NCI-H1092 treated with DMSO at 0.1 percent for 48 hours (cell line): Measurements from ENCODE around the gene COL16A1.

ENCODE experiments used
- DNase-seq: peaks from one replicate; lab custom pipeline; 2025; lab: John Stamatoyannopoulos, UW

The COL16A1 gene

GRCh38 chr1:31706384-31707058 lies 2.7 kb upstream of the COL16A1 start:
- DNase-seq: no peak

DNA sequence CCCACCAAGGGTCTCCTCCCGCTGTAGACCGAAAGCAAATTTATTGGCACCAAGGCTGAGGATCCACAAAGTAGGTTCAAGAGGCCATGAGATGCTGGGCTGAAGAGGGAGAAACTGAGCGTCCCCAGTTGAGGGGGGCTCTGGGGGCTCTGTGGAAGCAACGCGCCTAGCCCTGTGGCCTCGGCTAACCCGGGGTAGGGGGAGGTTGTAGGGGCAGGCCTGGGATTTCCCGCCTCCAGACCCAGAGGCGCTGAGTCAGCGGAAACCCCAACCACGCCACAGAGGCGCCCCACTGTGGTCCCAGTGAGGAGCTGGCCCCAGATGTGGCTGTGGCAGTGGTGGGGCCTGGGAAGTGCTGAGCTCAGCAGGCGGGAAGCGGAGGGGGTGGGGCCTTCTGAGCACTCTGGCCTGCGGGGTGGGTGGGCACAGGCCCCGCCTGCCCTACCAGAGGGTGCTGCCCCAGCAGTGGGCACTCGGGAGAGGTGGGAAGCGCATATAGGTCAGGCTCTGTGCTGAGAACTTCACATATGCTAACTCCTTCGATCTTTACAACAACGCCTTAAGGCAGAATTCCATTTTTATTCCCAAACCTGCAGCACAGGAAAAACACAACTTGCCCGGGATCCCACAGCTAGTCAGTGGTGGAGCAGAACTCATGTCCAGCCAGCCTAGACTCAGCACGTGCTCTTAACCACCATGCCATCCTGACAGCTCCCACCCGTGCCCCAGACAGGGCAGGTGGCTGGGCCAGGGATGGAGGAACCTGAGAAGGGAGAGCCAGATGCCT lies 1.5 kb upstream of the COL16A1 start:
- DNase-seq: no peak

DNA sequence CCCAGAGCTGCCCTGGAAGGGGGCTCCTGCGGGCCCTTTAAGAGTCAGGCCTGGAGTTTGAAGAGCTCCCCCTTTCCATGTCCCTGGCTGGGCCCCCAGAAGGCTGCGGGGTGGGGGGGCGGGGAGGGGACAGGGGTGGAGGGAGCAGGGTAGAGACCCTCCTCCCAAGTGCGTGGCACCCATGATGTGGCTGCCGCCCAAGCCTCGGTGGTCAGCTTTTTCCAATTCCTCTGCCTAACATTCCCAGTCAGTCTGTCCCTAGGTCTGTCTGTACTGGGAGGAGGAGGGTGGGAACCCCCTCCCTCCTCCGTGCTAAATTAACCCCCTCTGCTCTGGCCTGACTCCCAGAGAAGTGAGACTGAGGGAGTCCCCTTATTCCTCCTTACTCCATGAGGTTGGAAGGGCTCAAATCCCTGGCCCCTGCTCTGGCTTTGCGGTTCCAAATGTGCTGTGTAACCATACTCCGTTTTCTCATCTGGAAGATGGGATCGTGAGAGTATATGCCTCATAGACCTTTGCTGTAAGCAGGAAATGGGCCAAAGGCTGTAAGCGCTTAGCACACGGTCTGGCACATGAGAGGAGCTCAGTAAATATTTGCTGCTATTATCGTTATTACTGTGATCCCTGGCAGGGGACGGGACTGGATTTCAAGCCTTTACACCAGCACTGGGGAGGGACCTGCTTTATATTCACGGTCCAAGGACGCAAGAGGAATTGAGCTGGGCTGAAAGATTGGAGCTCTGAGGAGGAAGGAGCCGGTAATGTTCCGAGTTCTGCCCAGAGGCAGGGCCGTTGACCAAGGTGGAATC lies 658 bp upstream of the COL16A1 start:
- DNase-seq: peak; percentile 66

DNA sequence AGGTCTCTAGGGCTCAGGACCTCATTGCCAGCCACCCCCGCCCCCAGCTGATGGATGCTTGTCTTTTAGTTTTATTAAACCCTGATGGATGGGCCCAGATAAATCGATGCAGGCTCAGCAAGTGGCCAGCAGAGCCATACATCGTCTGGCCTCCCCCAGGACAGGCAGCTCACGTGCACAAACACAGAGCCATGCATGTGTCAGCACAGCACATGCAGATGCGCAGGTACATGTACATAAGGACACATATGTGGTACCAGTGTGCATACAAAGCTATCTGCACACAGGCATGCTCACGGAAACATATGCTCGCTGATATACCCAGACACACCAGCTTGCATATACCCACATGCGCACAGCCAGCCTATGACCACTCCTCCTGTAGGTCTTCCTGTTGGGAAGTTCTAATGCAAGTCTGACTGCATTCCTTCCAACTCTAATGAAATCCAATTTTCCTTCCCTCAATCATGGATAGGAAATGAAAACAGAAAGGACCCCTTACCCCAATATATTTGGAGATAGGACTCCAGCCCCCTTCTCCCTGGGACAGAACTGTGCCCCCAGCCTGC lies 897 bp downstream of the COL16A1 start:
- no peak for DNase-seq

- no peak for DNase-seq
These were observed 2.6 kb downstream of the COL16A1 start for GRCh38 chr1:31701091-31701736.

DNA sequence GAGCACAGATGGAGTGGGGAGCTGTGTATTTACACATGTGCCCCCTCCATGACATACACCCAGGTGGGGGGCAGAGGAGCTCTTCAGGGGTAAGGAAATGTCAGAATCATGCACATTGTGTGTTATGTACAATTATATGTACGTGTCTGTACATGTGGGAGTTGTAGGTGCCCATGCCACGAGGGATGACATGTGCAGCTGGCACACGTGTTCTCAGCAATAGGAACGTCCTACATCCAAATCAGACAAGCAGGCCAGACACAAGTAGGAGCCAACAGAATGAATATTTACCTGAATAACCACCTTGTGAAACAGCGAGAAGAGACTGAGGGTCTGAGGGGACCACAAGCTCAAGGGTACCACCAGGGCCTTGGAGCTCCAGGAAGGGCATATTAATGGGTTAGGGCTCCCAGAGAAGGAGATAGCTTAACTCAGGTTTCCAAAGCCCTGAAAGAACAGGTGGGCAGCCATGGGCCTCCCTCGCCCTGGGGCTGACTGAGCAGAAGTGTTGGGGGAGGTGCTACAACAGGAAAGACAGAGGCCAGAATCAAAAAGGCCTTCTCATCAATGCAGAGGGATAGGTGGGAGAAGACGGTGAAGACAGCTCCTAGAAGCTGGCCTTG lies 3.2 kb downstream of the COL16A1 start:
- no peak for DNase-seq

GRCh38 chr1:31699341-31699891 lies 4.4 kb downstream of the COL16A1 start:
- no peak for DNase-seq

DNA sequence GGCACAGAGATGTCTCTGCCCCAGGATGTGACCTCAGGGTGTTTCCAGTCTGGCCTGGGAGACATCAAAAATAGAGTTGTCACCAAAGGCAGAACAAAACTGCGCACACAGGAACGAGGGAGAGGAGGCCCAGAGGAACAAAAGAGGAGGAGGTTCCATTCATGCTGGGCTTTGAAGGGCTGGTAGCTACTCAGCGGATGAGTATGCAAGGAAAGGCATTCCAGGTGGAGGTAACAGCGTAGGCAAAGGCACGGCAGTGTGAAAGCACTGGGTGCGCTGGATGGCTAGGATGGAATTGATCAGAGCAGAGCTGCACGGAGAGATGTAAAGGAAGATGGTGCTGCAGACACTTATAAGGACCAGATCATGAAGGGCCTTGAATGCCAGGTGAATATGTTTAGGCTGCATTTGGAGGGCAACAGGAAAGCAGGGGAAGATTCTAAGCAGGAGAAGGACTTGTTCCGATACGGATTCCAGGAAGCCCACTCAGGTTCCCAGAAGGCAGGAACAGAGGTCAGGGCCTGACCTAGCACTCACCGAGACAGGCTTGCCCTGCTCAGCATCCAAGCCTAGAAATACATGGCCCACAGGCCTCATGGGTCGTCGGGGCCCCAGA lies 6.3 kb downstream of the COL16A1 start:
- no peak for DNase-seq

- DNase-seq: peak; percentile 9
These were observed 7.6 kb downstream of the COL16A1 start for GRCh38 chr1:31696242-31696641.

DNA sequence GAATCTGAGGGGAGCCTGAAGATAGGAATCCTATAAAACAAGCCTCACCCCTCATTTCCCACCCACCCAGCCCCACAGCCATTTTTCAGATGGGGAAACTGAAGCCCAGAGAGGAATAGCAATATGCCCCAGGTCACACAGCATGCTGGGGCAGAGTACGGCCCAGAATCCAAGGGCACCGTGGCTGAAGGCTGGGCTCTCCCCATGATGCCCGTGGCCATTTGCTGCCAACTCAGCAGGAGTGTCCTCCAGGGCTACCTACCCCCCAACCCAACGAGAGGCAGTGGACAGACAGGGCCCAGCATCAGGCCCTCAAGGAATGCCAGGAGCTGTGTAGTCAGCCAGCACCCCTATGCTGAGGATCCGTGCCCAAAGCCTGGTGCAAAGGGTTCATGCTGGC lies 8.5 kb downstream of the COL16A1 start:
- DNase-seq: no peak

GRCh38 chr1:31694964-31695313 lies 8.9 kb downstream of the COL16A1 start:
- DNase-seq: no peak

DNA sequence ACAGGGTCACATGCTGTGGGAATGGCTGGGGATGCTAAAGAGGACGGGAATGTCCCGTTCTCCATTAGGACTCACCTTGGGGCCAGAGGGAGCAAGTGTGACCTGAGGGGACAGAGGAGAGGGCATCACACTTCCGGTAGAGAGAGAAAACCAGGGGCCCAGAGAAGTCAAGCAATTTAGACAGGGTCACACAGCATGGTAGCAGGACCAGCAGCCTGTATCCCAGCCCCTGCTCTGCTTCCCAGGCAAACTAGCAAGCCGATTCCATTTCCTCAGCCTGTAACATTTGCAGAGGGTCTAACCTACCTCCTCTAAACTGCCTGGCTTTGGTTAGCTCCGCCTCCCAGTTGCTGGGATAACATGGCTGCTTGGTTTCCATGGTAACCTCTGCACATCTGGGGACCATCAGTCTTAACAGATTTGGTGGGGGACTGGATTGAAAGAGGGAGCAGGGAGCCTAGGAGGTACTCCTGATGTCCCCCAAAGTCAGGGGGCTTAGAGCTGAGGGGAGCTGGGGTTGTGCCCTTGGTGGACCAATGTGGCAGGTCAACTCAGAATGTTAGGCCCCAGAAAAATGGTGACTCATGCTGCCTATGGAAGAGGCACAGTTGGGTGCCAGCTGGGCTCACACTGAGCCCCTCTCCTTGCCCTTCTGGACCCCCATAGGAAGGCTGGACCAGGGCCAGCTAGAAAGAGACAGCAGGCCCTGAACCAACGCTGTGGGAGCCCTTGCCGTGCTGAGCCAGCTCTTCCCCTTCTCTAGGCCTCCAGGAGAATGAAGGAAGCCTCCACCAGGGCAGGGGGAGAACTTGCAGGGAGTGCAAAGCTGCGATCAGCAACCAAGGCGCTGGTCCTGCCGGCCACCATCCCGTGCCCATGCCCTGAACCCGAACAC lies 9.5 kb downstream of the COL16A1 start:
- DNase-seq: no peak

- DNase-seq: no peak
These were observed 10.6 kb downstream of the COL16A1 start for GRCh38 chr1:31693231-31693630.

GRCh38 chr1:31691951-31692350 lies 11.9 kb downstream of the COL16A1 start:
- no peak for DNase-seq

GRCh38 chr1:31691446-31691845 lies 12.4 kb downstream of the COL16A1 start:
- DNase-seq: no peak

DNA sequence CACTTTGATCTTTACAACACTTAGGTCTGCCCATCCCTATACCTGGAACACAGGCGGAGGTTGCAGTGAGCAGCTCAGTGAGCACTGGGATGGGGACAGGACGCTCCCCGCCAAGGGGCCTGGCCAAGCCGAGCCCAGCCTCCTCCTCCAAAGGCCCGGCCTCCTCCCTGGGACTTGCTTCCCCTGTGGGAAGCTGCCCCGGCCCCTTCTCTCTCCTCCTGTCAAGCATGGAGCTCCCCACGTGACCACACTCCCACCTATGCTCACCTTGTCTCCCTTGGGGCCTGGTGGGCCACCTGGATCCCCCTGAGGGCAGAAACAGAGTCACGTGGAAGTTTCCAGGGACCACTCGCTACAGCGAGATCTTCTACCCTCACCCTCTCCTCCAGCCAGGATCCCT lies 12.9 kb downstream of the COL16A1 start:
- no peak for DNase-seq

DNA sequence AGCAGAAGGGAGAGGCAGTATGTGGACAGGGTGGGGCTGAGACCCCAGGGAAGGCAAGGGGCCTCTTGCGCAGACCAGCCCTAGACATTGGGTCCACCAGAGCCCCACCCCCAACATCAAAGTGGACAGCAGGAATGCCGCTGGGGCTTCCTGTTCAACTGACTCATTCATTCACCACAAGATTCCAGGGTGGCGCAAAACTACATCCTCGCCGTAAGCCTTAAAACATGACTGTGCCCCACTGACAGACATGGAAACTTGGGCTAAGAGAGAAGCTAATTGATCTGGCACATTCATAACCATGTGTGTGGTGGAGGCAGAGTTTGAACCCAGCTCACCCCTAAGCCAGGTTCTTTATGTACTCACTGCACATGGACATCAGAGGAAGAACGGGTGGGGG lies 14.0 kb downstream of the COL16A1 start:
- DNase-seq: no peak

DNA sequence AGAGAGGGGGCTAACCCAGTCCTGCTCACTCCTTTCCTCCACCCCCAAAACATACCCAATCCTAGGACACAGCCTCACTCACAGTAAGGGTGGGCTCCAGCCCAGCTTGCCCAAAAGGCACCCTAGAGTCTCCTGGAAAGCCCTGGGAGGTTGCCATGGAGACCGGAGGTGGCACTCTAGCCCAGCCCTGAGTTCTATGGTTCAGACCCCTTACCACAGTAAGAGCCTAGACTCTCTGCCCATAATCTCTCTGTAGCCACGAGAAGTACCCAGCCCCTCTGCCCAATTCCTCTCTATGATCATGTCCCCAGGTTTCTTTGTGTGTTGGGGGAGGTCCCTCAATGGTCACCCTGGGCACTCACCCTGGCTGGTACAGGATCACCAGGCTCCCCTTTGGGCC lies 14.4 kb downstream of the COL16A1 start:
- no peak for DNase-seq

GRCh38 chr1:31688233-31688918 lies 15.4 kb downstream of the COL16A1 start:
- DNase-seq: no peak
